ENCODE data around the gene PSG5.
"Not testable (repeated sequence)": the region's sequence is repeated elsewhere in the genome, so short reads cannot be mapped to it uniquely, and the experiment has no call there.

Gene PSG5

GRCh38 chr19:43186311-43186935, at the start of gene PSG5:
PSG5 (minus strand) TSS chr19:43186536; CDS start chr19:43186405, 131 bp downstream.
- DNase-seq (ENCODE audit: low read depth in 3 of 3, low spot score in 1 of 3) = not testable (repeated sequence)

GRCh38 chr19:43235686-43236085, 49.4 kb upstream of the PSG5 start:
- DNase-seq (ENCODE audit: low read depth in 3 of 3, low spot score in 1 of 3) = not testable (repeated sequence)

- DNase-seq (ENCODE audit: low read depth in 3 of 3, low spot score in 1 of 3) = no peak
These were observed 43.0 kb upstream of the PSG5 start for GRCh38 chr19:43229315-43229714.

DNA sequence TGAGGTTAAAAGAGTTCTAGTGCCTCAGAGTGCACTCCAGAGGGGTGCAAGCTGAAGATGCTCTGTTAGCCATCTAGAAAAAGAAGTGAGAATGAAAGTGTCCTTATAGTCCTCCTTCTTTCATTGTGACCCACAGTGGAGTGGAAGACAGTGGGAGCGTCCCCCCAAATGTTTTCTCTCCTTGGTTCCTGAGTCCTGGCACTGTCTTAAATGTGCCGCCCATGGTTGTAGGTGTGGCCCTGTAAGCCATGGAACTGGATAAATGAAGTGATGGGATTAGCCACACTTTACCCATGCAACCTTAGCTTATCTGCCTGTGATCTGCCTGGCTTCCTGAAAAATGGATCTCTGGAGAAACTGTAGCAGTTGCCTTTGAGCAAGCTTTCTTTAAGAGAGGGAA, 42.4 kb upstream of the PSG5 start:
- DNase-seq (ENCODE audit: low read depth in 3 of 3, low spot score in 1 of 3) = not testable (repeated sequence)

DNA sequence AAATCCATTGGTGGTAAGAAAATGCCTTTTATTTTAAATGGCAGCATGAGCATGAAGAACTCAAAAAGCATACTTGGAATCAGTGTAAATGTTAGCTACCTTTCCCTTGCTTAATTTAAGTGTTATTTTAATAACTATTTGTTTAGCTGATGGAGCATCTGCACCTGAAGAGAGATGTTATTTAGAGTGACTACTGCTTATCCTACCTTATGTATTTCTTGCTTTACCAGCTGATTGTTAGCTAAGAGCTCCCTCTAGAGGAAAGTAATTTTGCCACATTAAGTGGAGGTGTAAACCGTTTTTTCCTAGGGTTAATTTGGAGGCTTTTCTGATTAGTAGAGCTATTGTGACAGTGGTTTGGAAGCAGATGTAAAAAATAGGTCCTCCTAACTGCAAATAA, 40.6 kb upstream of the PSG5 start:
- not testable (repeated sequence) for DNase-seq (ENCODE audit: low read depth in 3 of 3, low spot score in 1 of 3)

DNA sequence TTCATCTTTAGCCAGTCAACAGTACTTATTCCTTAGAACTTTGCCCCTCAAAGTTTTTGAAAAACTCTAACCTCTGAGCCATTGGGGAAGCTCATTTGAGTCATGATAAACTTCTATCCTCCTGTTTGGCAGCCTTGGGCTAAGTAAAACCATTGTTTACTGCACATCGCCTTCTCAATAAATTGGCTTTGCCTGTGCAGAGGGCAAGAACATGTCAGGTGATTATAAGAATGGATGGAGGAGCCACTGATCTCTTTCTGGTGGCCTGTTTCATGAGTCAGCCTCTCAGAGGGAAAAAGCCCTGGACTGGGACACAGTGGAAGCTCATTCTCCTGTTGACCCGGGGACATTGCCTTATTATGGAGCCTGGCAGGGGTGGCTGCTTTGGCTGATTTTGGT, 38.5 kb upstream of the PSG5 start:
- DNase-seq (ENCODE audit: low read depth in 3 of 3, low spot score in 1 of 3) = no peak

DNA sequence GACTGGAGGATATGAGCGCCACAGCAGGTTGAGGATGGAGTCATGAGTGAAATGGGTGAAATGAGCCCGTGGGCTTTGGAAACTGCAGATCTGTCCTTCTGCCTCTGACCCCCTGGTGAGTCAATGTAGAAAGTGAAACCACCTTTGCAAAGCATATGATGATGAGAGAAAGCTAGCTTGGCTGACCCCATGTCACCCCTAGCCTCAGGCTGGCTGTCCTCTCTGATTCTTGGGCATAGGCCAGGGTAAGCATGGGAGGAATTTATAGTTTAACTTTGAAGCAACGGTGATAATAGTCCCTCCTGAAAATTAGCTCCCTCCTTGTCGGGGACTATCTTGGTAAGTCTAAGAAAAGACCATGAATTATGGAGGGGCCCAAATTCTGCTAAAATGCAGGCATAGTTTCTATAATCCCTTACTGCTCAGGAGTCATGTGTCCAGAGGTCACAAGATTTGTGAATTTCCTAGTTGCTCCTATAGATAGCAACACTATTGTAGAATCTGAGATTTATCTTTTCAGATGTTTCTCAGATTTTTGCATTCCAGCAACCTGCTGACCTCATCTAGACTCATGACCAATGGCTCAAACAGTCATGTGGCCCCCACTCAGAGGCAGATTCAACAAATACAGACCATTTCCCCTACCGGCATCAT, 38.0 kb upstream of the PSG5 start:
- not testable (repeated sequence) for DNase-seq (ENCODE audit: low read depth in 3 of 3, low spot score in 1 of 3)

GRCh38 chr19:43221891-43222290, 35.6 kb upstream of the PSG5 start:
- not testable (repeated sequence) for DNase-seq (ENCODE audit: low read depth in 3 of 3, low spot score in 1 of 3)

DNA sequence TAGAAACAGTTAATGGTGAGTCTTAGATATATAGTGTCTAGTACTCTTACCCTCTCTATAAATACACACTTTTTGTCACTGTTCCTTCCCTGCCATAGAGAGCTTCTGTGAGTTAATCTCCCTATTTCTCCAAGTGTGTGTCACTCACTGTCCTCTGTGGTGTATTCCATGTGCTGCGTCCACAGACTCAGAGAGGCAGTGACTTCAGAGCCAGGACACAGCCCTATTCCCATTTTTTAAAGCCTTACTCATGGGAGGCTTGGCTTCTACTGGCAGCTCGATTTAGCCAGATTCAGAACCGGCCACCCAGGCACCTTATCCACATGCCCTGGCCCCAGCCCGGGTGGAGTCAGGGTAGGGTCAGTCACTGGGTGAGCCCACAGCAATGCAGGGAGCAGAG, 32.8 kb upstream of the PSG5 start:
- DNase-seq (ENCODE audit: low read depth in 3 of 3, low spot score in 1 of 3) = not testable (repeated sequence)

- DNase-seq (ENCODE audit: low read depth in 3 of 3, low spot score in 1 of 3) = not testable (repeated sequence)
These were observed 29.5 kb upstream of the PSG5 start for GRCh38 chr19:43215881-43216280.

GRCh38 chr19:43207991-43208390, 21.7 kb upstream of the PSG5 start:
- DNase-seq (ENCODE audit: low read depth in 3 of 3, low spot score in 1 of 3) = no peak

GRCh38 chr19:43207174-43207573, 20.8 kb upstream of the PSG5 start:
- DNase-seq (ENCODE audit: low read depth in 3 of 3, low spot score in 1 of 3) = not testable (repeated sequence)

DNA sequence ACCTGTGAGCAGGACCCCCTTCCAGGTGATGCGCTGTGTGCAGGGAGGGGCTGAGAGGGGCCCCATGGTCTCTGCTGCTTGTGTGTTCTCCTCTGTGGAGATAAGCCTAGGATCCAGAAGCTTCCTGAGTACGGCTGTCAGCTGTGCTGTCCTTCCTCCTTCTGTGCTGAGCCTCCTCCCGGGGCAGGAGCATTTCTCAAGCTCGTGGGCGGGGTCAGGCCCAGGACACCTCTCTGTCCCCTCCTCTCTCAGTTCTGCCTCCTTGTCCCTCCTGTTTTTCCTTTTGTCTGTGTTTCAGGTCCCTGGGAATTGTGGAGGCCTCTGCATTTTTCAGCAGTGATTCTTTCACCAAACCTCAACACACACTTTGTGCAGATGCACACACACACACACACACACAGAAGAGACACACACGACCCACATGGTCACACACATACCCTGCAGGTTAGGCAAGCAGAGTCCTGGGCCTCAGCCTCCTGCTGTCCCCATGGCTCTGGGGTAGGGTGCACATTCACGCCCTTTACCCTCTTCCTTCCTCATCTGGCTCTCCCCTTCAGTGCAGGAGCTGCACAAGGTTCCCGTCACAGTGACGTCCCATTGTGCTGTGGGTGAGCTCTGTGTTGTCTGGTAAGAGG, 19.3 kb upstream of the PSG5 start, which contains the start of gene PSG4:
Gene PSG4 (minus strand): TSS at position 168 of the 635 bp plus-strand sequence. CDS start 102 bp downstream, at position 66.
- not testable (repeated sequence) for DNase-seq (ENCODE audit: low read depth in 3 of 3, low spot score in 1 of 3)

DNA sequence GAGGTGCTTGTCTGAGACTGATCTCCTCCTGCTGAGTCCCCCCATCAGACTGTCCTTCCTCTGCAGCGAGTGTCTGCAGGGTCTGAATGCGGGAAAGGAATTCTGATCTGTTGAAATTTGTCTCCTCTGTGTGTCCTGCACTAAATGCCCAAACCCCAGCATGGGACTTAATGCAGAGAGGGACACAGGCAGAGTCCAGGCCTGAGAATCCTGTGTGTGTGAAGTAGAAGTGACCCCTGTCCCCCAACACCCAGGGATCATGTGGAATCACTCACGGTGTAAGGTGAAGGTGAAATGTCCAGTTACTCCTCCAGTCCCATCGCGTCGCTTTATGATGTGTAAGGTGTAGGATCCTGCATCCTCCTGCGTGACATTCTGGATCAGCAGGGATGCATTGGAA, 17.3 kb upstream of the PSG5 start:
- not testable (repeated sequence) for DNase-seq (ENCODE audit: low read depth in 3 of 3, low spot score in 1 of 3)

GRCh38 chr19:43201891-43202290, 15.6 kb upstream of the PSG5 start:
- DNase-seq (ENCODE audit: low read depth in 3 of 3, low spot score in 1 of 3) = not testable (repeated sequence)

GRCh38 chr19:43201337-43201801, 15.0 kb upstream of the PSG5 start:
- DNase-seq (ENCODE audit: low read depth in 3 of 3, low spot score in 1 of 3) = not testable (repeated sequence)

DNA sequence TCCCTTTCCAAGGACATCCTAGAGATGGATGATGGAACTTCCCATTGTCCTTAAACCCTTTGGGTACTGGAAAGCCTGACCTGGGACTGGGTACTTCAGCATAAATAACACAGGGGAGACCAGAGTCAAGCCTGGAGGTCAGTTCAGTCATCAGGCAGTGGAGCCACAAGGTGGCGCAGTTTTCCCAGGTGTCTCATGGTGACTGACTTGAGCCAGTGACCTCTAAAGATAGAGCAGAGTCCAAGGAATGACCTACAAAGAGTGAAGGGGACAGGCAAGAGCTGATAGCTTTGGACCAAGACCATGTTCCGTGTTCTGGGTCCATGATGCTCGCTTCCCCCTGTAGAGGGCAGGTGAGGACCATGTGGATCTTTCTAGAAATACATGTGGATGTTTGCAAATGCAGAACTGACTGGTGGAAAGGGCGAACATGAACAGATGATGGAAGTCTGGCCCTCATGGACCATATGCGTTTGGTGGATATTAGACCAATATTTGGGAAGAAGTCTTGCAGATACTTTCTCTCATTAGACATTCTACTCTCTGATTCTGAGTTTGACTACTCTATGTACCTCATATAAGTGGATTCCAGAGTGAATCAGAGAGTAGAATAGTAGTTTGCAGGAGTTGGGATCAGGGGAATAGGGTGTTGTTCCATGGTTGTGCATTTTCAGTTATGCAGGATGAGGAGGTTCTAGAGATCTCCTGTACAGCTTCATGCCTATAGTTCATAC, 12.5 kb upstream of the PSG5 start:
- not testable (repeated sequence) for DNase-seq (ENCODE audit: low read depth in 3 of 3, low spot score in 1 of 3)

DNA sequence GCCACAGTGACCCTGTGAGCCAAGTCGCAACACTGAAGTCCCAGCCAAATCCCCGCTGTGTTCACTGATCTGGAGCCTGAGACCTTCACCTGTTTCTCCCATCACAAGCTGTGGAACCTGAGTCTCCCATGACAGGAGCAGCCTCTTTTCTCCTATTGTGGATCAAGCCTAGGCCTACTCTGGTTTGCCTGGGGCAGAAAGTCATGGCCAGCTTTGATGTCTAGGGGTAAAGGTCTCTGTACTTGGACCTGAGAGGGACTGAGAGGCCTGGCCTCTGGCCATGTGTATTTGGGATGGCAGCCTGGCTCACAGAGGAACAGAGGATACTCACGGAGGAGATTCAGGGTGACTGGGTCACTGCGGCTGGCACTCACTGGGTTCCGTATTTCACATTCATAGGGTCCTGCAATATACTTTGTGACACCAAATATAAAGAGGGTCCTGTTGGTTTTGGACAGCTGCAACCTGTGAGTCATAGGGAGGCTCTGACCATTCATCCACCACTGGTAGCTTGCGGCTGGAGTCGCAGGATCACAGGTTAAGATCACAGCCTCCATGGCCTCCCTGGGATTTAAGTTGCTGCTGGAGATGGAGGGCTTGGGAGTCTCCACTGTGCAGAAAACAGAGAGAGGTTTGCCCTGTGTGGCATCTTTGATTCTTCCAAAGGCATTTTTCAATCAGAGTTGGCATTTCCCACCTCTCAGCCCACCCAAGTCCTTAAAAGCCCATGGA, 11.5 kb upstream of the PSG5 start:
- not testable (repeated sequence) for DNase-seq (ENCODE audit: low read depth in 3 of 3, low spot score in 1 of 3)

GRCh38 chr19:43194397-43194796, 8.1 kb upstream of the PSG5 start:
- not testable (repeated sequence) for DNase-seq (ENCODE audit: low read depth in 3 of 3, low spot score in 1 of 3)

GRCh38 chr19:43192381-43193155, 6.2 kb upstream of the PSG5 start:
- not testable (repeated sequence) for DNase-seq (ENCODE audit: low read depth in 3 of 3, low spot score in 1 of 3)
